ENCODE data around the gene MPP3.
"Not testable (repeated sequence)": the region's sequence is repeated elsewhere in the genome, so short reads cannot be mapped to it uniquely, and the experiment has no call there.

MPP3 gene

DNA sequence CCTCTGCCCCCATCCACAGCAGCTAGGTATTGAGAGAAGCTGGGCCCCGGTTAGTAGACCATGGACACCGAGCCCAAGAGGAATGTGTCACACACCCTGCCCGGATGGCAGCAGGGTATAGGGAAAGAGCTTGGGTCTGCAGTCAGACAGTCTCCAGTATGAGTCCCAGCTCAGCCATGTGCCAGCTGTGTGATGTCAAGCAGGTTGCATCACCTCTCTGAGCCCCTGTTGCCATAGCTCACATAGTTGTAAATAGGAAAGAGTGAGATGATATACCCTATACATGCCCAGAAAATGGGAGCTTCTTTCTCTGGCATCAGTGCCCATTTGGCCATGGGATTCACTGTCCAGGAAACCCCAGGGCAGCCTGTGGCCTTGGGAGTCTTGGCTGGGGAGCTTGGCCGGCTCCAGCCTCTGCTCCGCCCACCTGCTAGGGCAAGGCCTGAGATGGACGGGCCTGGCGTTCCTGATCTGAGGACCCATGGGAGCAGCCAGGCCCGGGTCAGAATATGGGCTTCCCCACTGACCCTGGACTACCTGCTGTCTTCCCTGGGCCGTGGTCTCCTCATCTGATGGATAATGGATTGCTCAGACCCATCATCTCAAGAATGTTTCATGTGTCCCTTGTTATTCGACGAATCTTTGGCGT lies 27.3 kb upstream of the MPP3 start:
- no peak for DNase-seq

DNA sequence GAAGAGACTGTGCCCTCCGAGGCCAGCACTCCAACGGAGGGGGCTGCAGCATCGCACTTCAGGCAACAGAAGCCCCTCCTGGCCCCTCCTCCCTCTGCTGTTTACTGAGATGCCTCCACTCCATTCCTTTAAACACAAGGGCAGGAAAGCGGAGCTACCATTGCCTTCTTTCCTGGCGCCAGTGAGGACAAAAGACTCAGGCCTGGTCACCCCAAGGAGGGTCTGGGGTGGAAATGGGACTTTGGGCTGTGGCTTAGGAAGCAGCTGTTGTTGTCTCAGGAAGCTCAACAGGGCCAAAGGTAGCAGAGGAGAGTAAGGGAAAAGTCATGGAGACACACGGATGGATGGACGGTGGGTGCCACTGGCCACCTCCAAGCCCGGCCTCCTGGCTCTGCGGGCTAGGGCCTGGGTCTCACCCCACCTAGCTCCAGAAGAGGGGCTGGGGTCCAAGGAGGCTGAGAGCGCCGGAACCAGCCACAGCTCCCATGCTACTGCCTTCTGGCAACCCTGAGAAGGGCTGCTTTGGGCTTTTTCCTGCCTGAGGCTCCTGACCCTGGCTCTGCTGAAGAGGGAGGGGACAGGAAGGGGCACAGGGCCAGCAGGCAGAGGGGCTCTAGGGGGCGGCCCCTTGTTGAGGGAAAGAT lies 25.1 kb upstream of the MPP3 start:
- DNase-seq = no peak

DNA sequence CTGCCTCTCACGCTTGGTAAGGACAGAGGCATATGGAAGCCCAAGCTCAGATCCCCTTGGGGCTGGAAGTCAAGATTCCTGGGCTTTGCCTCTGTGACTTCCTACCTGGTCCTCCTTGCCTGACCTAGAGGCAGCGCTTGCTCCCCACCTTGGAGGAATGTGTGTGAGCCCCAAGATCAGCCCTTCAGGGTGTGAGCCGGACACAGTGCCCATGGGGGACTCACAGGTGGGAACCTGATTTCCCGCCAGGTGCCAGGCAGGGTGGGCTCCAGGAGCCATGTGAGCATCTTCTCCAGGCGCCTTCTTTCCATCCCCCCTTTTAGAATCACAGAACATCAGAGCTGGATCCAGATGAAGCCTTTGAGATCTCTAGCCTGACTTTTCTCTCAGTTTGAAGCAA lies 24.2 kb upstream of the MPP3 start:
- DNase-seq = no peak

DNA sequence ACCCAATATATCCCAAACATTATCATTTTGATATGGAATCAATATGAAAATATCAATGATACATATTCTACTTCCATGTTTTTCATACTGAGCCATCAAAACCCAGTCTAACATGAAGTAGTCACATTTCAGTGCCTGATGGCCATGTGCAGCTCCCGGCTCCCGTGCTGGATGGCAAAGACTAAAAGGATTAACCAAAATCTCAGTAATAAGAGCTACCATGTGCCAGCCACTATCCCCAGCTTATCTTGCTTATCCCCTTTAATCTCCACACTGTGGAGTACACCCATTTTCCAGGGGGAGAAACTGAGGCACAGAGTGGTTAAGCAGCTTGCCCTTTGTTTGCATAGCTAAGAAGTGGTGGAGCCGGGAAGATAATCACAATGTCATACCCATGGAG lies 23.2 kb upstream of the MPP3 start:
- DNase-seq = no peak

DNA sequence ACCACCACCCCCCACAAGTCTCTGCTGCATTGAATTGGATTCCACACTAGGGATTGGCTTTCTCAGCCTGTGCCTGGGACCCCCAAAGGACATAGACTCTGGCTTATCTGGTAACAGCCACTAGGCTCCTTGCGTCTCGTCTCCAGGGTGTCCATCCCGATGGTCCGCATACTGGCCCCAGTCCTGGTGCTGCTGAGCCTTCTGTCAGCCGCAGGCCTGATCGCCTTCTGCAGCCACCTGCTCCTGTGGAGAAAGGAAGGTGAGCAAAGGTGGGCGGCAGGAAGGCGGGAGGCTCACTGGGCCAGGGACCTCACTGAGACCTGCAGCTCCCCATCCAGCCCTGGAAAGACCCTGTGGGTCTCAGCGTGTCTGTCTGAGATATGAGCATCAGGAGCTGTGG lies 22.1 kb upstream of the MPP3 start:
- no peak for DNase-seq

DNA sequence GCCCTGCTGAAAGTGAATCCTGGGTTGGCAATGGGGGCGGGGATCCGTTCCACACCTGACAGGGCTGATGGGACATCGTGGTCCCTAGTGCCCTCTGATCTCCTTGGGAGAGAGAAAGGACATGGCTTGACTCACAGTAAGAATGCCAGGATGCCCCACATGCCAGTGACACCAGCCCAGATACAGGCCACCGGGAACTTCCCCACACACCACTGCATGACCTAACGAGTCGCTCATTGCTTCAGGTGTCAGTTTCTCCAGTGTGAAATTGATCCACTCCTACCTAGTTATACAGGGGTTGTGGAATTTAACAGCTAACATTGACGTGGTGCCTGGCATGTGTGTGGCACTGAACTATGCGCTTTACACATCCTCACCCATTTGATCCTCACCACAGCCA lies 21.6 kb upstream of the MPP3 start:
- DNase-seq = no peak

DNA sequence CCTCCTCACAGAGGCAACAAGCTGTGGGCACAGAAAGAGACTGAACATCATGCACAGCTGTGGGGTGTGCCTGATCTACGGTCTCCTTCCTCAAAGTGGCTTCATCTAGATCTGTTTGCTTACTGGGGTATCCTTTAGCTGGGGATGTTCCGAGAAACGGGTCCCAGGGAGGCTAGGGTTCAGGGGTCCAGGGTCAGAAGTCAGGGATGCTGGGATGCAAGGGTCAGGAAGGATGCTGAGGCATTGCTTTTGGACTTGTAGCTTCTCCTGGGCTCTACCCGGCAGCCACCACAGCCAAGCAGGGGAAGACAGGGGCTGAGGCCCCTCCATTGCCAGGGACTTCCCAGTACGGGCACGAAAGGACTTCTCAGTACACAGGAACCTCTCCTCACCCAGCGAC lies 20.6 kb upstream of the MPP3 start:
- no peak for DNase-seq

DNA sequence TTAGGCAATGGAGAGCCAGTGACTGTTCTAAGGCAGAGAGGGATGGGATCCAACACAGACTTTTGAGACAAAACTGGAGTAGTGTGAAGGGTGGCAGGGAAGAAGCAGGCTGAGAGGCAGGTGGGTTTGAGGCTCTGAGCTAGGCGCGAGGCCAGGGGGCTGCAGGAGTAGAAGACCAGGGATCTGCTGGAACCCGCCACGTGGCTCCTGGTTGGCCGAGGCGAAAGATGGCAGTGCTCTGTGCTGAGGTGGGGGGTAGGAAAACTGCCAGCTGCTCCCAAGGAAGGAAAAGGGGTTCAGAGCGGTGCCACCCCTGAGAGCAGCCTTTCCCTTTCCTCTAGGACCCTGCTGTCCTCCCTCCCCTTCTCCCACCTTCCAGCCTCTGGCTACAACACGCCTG lies 19.6 kb upstream of the MPP3 start:
- no peak for DNase-seq

DNA sequence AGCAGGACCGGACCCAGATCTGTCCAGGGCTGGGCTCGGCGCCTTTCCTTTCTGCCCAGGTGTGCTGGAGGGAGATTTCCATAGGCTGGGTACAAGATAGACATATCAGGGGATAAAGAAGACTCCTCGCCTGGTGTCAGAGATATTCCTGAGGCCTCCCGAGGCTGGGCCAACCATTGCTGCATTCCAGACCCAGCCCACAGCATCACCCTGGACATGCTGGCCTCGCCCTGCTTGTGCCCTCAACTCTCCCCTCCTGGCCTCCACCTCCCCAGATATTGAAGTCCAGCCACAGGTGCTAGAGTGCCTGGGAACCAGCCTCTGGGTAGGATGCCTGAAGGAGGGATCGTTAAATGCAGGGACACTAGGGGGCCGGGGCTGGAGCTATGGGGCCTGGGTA lies 16.2 kb upstream of the MPP3 start:
- DNase-seq = no peak

DNA sequence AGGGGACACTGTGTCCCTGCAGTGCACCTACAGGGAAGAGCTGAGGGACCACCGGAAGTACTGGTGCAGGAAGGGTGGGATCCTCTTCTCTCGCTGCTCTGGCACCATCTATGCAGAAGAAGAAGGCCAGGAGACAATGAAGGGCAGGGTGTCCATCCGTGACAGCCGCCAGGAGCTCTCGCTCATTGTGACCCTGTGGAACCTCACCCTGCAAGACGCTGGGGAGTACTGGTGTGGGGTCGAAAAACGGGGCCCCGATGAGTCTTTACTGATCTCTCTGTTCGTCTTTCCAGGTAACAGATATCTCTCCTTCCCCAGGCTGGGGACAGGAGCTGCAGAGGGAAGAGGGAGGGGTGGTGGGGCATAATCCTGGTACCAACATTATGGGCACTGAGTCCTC lies 15.7 kb upstream of the MPP3 start:
- no peak for DNase-seq

DNA sequence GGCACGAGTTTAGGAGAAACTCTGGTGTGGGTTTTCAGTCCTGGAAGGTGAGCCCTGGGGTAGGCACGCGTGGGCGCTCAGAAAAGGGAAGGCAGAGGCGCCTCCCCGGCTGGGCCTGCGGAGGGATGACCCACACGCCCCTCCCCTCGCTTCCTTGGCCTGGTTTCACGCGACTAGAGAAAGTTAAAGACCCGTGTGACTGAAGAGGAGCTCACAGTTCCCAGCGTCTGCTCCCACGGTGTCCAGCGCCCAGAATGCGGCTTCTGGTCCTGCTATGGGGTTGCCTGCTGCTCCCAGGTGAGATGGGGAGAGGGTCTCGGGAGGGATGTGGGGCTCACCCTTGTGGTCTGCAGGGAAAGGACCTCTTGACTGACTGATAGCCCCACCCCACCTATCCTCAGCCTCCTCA lies 14.0 kb upstream of the MPP3 start, which contains the start of gene CD300LG:
Gene CD300LG, plus strand, starts transcription at position 214 of the 409 bp plus-strand sequence. Its CDS starts 41 bp downstream, at position 255.
- DNase-seq = no peak

DNA sequence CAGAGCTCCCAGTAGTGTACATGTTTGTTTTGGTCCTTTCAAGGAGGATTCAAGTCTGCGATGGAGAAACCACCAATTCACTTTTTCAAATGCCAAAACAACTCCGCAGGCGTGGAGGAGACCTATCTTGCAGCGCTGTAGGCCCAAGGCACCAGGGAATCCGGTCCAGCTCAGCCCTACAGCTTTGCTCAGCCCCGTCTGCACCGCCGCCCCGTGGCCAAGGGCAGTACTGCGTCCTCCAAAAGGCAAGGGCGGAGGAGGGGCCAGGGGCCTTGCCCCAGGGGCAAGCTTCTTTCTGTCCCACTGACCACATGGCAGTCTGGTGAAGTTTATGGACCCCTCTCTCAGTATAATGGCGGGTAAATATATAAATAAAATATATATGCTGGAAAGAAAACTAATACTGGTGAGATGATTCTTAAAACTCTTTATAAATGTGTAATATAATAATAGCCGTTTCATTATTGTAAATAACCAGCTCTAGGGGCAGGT lies 13.3 kb upstream of the MPP3 start:
- DNase-seq = peak; percentile 62

DNA sequence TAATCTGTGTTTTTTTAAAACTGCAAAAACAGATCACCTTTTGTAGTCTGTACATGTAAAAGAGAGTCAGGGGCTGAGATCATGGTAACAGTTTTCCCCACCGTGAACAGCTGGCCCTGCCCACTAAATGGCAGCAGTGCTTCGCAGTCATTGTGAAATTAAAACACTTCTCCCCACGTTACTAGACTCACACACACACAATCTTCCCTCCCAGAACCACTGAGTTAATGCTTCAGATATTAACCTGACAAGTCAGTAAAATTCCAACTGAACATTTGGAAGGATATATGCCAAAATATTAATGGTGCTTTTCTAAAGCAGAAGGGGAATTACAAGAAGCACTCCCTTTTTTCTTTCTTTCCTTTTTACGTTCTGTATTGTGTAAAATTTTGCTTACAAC lies 12.8 kb upstream of the MPP3 start:
- DNase-seq = no peak

DNA sequence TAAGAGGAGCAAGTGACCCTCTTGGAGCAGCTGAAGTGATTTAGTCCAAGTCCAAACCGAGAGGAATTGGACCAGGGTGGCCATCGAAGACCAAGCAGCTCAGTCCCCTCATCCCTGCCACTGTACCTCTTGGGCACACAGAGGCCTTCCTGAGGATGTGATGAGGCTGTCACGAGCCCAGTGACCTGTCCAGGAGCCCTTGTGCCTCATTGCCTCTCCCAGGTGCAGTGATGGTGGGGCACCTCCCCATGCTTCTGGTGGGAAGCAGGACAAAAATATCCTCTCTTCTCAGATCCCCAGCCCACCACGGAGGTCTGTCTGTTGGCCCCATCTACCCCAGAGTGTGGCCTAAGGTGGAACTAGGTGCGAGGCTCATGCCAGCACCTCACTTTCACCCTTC lies 11.3 kb upstream of the MPP3 start:
- DNase-seq = no peak

DNA sequence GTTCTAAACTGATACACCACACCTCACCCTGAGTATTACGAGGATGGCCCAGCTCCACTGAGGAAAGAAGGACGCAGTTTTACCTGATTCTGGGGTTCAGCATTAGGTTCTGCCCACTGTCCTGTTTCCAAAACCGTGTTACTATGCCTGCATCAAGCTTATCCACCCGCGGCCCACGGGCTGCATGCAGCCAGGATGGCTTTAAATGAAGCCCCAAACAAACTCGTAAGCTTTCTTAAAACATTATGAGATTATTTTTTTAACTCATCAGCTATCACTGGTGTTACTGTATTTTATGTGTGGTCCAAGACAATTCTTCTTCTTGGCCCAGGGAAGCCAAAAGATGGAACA lies 10.0 kb upstream of the MPP3 start:
- DNase-seq = no peak

DNA sequence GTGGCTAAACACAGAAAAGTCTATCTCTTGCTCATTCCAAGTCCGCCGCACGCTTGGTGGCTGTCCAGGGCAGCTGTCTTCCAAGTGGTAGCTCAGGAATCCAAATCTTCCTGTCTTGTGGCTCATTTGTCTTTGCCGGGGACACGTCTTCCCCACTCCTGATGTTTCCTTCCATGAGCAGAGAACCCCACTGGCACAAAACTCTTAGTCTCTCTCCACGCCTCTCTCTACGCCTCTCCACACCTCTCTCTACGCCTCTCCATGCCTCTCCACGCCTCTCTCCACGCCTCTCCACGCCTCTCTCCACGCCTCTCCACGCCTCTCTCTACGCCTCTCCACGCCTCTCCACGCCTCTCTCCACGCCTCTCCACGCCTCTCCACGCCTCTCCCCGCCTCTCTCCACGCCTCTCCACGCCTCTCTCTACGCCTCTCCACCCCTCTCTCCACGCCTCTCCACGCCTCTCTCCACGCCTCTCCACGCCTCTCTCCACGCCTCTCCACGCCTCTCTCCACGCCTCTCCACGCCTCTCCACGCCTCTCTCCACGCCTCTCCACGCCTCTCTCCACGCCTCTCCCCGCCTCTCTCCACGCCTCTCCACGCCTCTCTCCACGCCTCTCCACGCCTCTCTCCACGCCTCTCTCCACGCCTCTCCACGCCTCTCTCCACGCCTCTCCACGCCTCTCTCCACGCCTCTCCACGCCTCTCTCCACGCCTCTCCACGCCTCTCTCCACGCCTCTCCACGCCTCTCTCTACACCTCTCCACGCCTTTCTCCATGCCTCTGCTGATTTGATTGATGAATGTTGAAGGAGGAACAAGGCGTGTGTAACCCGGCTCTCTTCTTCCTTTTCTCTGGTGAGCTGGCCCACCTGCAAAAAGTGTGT lies 9.4 kb upstream of the MPP3 start:
- DNase-seq = not testable (repeated sequence)

DNA sequence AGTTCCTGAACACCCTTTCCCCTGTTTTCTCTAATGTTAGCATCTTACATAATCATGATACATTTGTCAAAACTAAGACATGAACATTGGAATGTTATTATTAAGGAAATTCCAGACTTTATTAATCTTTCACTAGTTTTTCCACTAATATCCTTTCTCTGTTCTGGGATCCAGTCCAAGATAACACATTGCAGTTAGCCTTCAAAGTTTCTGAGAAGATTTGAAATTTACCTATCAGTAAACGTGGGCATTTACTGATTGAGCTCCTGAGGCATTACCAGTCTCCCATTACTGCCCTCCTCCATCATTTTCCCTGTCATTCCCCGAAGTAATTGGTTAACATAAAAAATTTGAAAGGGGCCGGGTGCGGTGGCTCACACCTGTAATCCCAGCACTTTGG lies 8.3 kb upstream of the MPP3 start:
- no peak for DNase-seq

DNA sequence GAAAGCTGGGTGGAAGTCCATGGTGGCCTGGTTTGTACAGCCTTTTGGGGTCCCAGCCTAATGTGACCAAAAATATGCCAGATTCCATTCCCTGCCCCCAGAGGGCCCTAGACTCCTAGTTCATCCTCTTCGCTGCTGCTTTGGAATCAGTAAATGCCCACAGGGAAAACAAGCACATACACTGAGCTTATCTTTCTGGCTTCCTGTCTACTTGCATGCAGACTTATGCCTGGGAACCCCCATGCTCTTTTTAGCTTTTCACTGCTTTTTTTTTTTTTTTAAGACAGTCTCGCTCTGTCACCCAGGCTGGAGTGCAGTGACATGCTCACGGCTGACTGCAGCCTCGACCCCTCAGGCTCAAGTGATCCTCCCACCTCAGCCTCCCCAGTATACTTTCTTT lies 7.9 kb upstream of the MPP3 start:
- no peak for DNase-seq

DNA sequence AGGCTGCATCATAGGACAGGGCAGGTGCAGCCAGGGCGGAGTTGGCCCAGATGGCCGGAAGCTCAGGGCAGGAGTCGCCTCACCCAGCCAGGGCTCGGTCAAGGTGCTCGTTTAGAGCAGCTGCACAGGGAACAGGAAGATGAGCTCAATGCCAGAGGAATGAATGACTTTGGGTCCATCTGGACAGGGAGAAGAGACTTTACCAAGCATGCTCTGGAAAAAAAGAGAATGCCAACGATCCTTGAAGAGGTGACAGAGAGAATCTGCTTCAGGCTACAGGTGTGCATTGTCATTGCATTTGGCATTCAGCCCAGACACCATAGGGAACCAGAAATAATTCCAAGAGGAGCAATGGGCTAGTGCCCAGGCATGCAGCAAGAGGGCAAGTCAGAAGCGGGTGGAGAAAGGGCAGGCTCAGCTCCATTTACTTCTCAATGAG lies 6.7 kb upstream of the MPP3 start:
- DNase-seq = no peak

DNA sequence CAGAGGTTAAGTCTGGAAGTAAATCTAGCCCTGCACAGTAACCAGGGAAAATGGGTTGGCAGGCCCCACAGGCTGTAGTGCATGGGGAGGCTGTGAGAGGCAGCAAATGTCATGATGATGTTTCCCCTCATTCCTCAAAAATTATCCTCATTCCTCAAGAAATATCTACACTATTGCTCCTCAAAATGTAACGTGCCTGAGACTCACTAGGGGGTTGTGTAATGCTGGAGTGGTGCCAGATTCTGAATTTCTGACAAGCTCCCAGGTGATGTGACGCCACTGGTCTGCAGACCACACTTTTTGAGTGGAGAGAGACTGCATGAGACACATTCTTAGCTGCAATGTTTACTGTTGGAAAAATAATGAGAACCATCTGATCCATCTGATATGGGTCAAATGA lies 1.2 kb upstream of the MPP3 start:
- DNase-seq = no peak

DNA sequence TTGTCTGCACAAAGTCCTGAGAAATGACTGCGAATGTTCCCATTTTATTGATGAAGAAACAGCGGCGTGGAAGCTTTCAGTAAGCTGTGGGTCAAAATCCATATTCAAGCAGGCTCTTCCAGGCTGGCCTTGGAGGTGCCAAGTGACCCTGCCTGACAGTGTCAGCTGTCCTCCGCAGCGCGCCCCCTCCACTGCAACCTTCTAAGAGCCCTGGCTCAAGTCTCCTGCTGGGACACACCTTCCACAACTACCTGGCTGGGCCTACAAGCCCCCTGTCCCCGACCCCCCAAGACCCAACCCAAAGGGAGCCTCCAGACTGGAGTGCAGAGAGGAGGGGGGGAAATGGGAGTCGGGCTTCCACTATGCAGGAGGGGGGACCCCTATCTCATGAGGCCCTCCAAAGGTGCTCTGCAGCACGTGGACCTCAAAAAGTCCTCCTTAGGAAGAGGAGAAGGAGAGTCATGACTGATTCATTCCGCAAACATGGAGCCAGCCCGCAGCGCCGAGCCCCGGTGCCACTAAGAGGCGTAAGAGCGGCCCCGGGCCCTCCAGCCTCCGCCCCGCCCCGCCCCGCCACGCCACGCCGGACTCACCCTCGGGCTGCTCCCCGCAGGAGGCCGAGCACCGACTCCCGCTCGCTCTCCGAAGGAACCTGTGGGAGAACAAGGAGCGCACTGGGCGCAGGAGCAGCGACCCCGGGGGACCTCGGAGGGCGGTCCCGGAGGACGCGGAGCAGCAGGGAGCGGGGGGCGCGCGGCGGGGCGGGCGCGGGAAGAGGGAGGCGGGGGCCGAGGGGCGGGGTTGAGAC lies 574 bp downstream of the MPP3 start:
- no peak for DNase-seq

DNA sequence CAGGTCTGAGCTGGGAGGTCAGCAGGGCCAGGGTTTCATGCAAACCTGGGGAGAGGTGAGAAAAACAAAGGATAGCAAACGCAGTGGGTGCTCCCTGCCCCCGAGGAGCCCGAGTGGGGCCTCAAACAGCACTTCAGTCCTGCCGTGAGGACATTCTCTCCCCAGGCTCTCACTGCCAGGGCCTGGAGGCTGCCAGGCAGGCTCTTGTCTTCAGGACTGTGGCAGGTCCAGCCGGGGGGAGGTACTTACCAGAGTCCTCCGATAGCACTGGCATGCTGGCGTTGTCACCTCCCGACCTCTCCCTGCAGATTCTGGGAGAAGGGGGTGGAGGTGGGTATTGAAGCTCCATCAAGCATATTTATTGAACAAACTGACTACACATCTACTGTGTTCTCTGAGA lies 1.3 kb downstream of the MPP3 start:
- DNase-seq = no peak

DNA sequence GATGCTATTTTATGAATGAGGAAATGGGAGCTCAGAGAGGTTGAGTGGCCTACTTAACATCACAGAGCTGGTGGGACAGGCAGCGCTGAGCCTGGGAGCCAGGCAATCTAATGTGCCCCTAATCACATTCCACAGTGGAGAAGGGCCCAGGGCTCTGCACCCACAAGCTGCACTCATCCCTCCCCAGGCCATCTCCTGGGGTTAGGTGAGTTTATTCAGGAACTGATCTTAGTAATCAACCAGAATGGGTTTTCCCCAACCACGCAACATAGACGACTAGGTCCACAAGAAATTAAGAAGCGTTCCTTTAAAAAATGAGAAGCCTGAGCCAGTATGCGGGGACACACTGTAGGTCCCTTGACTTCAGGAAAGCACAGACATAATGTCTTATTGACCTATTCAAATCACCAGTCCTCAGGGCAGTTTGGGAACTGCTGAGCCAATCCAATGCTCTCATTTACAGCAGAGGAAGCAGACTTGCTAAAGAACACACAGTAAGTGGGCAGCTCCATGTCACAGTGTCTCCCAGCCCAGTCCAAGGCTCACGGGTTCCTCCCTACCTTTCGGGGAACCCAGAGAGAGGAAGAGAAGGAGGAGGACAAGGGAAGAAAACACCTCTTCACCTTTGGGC lies 2.3 kb downstream of the MPP3 start:
- DNase-seq = no peak

All from activated CD4-positive, alpha-beta T cell treated with anti-CD3 and anti-CD28 coated beads for 1 hour (primary cell).